Lung microvascular endothelial cell (primary cell): ENCODE measurements around the gene CLCN4. TPM values are rescaled to one million over a fixed set of nuclear protein-coding genes. Genes with fewer than 3 reads are reported as not detected.
A peak's percentile ranks its signal among the peaks of the same experiment; 100 is the strongest.

ENCODE experiments used
- DNase-seq, 2 donors: peaks; one replicate each; pipeline versions ENCODE4 v3.0.0 to v3.0.0-alpha.2; 2010; ENCODE audit warnings: low read depth in 2 of 2
- total RNA-seq: library from RNA; depleted of rRNA; stranded (reverse); fragments of >200 nt; gene quantifications from 2 replicates; pipeline ENCODE4 v1.2.1, GENCODE V29; 2014

The CLCN4 gene
- total RNA-seq, 1 donor from 2014 or later, result 6.9 TPM

- no peak for DNase-seq
Measured at GRCh38 chrX:10195425-10195824, 38.6 kb downstream of the CLCN4 start.

- DNase-seq, result no peak
Measured at GRCh38 chrX:10195947-10196346, 39.2 kb downstream of the CLCN4 start.

DNA sequence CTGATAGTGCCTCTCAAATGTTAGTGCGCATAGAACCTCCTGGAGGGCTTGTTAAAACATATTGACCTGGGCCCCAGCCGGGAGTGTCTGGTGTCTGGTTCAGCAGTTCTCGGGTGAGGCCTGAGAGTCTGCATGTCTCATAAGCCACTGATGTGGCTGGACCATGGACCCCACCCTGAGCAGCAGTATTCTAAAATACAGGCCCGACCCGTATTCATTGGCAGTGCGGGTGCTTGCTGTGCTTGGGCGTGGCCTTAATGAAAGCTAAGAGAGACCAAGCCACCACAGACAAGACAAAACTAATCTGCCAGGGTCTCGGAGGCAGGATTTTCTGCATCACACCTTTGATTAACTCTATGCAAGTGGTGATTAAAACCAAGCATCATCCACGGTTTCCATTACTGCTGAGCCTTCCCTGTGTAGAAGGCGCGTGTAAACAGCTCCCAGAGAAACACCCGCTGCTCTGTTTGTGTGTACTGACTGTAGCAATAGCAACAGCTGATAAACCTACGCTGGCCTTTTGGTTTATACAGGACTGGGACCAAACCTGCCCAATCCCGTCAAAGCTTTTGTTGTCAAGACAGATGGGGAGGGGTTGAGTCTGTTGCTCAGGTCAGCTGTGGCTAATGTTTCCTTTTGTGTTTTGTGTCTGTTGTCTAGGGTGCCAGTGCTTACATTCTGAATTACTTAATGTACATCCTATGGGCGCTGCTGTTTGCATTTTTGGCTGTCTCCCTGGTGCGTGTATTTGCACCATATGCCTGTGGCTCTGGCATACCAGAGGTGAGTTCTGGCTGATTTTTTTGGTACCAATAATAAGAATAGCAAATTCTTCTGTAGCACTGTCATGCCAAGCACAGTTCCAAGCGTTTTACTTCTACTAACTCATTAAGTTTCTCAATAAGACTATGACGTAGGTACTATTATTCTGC is 40.8 kb downstream of the CLCN4 start:
- peak in 1 of 2 donors; percentile 7 for DNase-seq

GRCh38 chrX:10198254-10198653 is 41.5 kb downstream of the CLCN4 start:
- no peak for DNase-seq

DNA sequence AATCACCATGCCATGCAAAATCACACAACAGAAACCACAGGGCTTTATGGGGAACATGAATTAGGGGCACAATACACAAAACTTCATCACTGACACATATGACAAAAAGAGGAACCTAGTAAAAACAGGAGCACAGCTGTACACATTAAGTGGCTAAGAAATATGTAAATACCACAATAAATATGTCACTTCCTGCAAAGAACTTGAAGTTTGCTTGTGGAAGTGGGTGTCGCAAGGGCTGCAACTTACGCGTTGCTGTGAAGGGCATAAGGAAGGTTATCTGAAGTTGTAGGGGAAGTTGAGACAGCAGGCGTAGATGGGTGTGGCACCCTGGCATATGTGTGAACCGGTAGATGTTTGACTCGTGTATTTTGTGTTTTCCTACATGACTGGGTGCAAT is 42.4 kb downstream of the CLCN4 start:
- DNase-seq, result peak in 1 of 2 donors; percentile 35

- no peak for DNase-seq
Measured at GRCh38 chrX:10203617-10204016, 46.8 kb downstream of the CLCN4 start.

- no peak for DNase-seq
Measured at GRCh38 chrX:10206317-10206716, 49.5 kb downstream of the CLCN4 start.

DNA sequence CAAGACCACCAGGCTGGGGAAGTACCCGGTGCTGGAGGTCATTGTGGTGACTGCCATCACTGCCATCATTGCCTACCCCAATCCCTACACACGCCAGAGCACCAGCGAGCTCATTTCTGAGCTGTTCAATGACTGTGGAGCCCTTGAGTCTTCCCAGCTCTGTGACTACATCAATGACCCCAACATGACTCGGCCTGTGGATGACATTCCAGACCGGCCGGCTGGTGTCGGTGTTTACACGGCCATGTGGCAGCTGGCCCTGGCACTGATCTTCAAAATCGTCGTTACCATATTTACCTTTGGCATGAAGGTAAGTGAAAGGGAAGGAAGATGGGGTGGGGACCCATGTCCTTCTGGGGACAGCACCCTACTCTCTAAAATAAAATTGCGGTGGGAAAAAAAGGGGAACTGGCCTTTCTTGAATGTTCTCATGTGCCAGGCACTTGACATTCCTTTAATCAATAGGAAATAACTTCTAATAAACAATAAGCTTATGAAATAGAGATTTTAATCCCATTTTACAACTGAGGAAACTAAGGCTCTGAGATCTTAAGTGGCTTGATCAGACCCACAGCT is 51.6 kb downstream of the CLCN4 start:
- no peak for DNase-seq

GRCh38 chrX:10208953-10209352 is 52.2 kb downstream of the CLCN4 start:
- no peak for DNase-seq

GRCh38 chrX:10212395-10212794 is 55.6 kb downstream of the CLCN4 start:
- no peak for DNase-seq

- DNase-seq, result no peak
Measured at GRCh38 chrX:10213716-10214115, 56.9 kb downstream of the CLCN4 start.

DNA sequence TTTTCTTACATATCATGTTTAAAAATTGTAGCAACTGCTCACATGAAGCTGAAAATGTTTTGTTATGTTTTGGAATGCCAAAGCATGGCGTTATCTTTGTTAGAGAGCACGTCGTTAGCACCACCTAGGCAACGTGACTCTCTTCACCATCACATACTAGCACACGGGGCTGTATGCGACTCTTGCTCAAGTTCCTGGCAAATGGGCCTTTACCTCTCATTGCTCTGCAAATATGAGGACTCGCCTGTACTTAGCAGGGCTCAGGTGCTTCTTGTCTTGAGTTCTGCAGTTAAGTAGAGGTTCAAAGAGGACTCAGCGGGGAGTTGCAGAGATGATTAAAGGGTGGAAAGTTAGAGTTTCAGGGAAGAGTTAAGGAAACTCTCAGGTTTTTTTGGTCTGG is 59.4 kb downstream of the CLCN4 start:
- no peak for DNase-seq

DNA sequence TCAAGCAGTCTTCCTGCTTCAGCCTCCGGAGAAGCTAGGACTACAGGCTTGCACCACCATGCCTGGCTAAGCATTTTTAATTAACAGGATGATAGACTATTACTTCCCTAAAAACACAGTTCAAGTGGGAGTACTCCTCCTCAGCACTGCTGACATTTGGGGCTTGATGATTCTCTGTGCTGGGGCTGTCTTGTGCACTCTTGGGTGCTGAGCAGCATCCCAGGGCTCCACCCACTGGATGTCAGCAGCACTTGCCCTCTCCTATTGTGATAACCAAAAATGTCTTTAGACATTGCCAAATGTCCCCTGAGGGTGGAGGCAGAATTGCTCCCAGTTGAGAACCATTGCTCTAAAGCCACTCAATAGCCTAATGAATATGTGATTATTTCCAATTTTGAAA is 60.4 kb downstream of the CLCN4 start:
- DNase-seq, result no peak

DNA sequence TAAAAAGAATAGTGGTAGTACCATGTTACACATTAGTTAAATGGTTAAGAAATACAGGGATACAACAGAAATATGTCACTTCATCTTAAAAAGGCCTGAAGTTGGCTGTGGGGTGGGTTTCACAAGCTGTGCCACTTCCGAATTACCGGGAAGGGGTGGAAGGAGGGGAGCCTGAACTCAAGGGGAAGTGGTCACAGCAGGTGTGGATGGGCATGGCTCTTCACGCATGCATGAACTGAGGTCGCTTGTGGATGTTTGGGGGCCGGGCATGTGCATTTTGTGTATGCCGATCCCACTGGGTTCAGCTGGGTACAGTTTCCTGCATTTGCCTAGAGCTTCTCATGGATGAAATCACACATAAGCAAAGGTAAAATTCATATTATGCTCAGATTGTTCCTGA is 64.9 kb downstream of the CLCN4 start:
- no peak for DNase-seq

DNA sequence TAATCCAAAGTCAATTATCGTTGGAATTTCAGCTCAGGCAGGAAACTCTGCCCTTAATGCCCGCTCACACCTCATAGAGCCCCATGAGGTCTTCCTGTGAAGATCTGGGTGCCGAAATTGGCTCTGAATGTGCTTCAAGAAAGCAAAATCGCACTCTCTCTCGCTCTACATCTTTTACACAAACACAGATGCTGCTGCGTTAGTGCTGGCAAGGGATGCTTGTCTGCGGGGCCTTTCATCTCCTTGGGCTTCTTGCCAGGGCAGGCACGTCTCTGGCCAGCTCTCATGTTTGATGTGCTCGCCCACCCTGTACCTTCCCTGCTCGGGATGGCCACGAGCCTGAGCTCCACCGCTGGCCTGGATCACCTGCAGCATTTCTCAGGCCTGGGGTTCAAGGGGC is 66.5 kb downstream of the CLCN4 start:
- no peak for DNase-seq

GRCh38 chrX:10223781-10224180 is 67.0 kb downstream of the CLCN4 start:
- no peak for DNase-seq

DNA sequence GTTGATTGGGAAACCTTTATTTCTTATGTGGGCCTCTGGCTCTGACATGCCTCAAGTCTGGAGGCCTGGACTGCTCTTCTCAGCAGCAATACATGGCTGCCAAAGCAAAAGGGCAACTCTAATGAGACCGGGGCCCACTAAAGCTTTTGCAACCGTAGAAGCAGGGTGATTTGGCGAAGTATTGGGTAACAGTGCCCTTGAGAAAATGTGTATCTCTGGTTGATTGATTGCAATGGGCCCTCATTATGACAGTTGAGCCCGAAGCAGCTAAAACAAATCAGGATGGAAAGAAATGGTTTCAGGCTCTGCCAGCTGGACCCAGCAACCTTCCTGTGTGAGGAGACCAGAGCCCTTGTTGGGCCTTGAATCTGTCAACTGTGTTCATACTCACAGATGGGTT is 73.4 kb downstream of the CLCN4 start:
- no peak for DNase-seq

DNA sequence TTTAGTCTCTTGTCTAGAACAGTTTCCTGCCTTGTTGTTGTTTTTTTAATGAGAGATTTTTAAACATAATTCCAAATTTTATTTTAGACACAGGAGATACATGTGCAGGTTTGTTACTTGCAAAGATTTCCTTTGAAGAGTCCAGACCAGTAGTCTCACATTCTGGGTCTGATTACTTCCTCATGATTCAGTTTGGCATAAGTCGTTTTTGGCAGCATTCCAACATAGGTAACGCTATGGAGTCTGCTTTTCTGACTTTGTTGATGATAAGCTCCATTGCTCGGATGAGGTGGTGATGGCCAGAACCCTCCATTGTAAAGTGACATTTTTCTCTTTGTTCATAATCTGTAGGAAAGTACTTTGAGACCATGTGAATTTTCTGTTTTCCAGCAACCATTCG is 74.7 kb downstream of the CLCN4 start:
- no peak for DNase-seq

- DNase-seq, result no peak
Measured at GRCh38 chrX:10233173-10233572, 76.4 kb downstream of the CLCN4 start.

DNA sequence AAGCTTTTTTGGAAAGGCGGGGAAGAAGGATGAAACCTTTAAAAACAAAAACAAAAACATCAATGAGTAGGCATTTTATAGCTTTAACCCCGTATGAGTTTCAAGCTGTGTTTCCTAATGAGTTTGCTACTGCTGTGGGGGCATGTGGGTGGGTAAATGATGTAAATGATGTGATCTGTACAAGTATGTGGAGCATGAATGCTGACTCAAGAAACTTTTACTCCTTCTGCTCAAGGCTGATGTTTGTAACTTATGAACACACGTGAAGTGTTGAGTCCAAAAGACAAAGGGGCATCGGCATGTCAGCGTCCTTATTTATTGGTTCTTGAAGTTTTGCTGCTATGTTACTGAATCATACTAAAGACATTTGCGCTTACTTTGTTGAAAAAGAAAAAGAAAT is 76.9 kb downstream of the CLCN4 start:
- no peak for DNase-seq

- no peak for DNase-seq
Measured at GRCh38 chrX:10235851-10236250, 79.1 kb downstream of the CLCN4 start.

- no peak for DNase-seq
Measured at GRCh38 chrX:10237241-10237640, 80.5 kb downstream of the CLCN4 start.

DNA sequence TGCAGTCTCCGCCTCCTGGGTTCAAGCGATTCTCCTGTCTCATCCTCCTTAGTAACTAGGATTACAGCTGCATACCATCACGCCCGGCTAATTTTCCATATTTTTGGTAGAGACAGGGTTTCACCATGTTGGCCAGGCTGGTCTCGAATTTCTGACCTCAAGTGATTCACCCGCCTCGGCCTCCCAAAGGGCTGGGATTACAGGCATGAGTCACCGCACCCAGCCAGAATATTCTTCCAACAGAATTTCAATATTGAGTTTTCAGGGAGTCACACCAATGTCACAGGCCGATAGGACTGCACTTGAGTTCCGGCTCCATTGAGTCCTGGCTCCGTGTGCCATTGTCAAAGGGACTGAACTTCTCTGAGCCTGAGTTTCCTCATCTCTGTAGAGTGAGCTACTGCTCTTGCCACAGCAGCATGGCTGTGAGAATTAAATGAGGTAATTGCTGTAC is 82.9 kb downstream of the CLCN4 start:
- no peak for DNase-seq
